SK-N-DZ (cell line): ENCODE results near the gene PPM1K.
A peak's percentile ranks its signal among the peaks of the same experiment; 100 is the strongest.

Experiments used
- DNase-seq: peaks from one replicate; pipeline ENCODE4 v3.0.0-alpha.2; 2015; ENCODE audit warnings: low spot score

The PPM1K gene

GRCh38 chr4:88276952-88277710 lies 7.2 kb downstream of the PPM1K start:
- DNase-seq = no peak

GRCh38 chr4:88275949-88276515 lies 8.3 kb downstream of the PPM1K start:
- no peak for DNase-seq

GRCh38 chr4:88275516-88275915 lies 8.8 kb downstream of the PPM1K start:
- no peak for DNase-seq

- no peak for DNase-seq
These were observed 15.4 kb downstream of the PPM1K start for GRCh38 chr4:88268913-88269312.

- DNase-seq = no peak
These were observed 20.0 kb downstream of the PPM1K start for GRCh38 chr4:88264336-88264735.

GRCh38 chr4:88257726-88258125 lies 26.6 kb downstream of the PPM1K start:
- no peak for DNase-seq

GRCh38 chr4:88255111-88255510 lies 29.2 kb downstream of the PPM1K start:
- DNase-seq = no peak

GRCh38 chr4:88251924-88252323 lies 32.4 kb downstream of the PPM1K start:
- no peak for DNase-seq

GRCh38 chr4:88247148-88247547 lies 37.2 kb downstream of the PPM1K start:
- no peak for DNase-seq

- DNase-seq = no peak
These were observed 37.8 kb downstream of the PPM1K start for GRCh38 chr4:88246600-88246999.

GRCh38 chr4:88244816-88245579 lies 39.4 kb downstream of the PPM1K start:
- DNase-seq = no peak

GRCh38 chr4:88244056-88244455 lies 40.3 kb downstream of the PPM1K start:
- no peak for DNase-seq

GRCh38 chr4:88242144-88242543 lies 42.2 kb downstream of the PPM1K start:
- no peak for DNase-seq

- no peak for DNase-seq
These were observed 44.1 kb downstream of the PPM1K start for GRCh38 chr4:88240297-88240714.

GRCh38 chr4:88230969-88231771 lies 53.2 kb downstream of the PPM1K start:
- no peak for DNase-seq

GRCh38 chr4:88230461-88230891 lies 53.9 kb downstream of the PPM1K start:
- no peak for DNase-seq

- DNase-seq = no peak
These were observed 56.6 kb downstream of the PPM1K start for GRCh38 chr4:88227734-88228133.

- no peak for DNase-seq
These were observed 58.2 kb downstream of the PPM1K start for GRCh38 chr4:88226143-88226542.

GRCh38 chr4:88225232-88226105 lies 58.9 kb downstream of the PPM1K start:
- no peak for DNase-seq

GRCh38 chr4:88223516-88223915 lies 60.8 kb downstream of the PPM1K start:
- no peak for DNase-seq

GRCh38 chr4:88219099-88219498 lies 65.3 kb downstream of the PPM1K start:
- DNase-seq = peak; percentile 37
